MG63 (cell line): ENCODE data around the gene OR12D3. TPM values are rescaled to one million over a fixed set of nuclear protein-coding genes. Genes with fewer than 3 reads are reported as not detected.

Experiments
- total RNA-seq: library from RNA; depleted of rRNA; stranded (reverse); fragments of >200 nt; shearing (Covaris generic); gene quantifications from 2 replicates; pipeline ENCODE4 v1.2.3, GENCODE V29; 2014; ENCODE audit warnings: low replicate concordance; rRNA removed

Gene OR12D3
- total RNA-seq, 1 experiment from 2014 or later = not detected

Other genes starting within 250 kb of the OR12D3 start
- not detected in 2 replicates for gene OR2J2, start 204.4 kb downstream of the OR12D3 start, total RNA-seq
- gene OR14J1, start 73.6 kb downstream of the OR12D3 start, total RNA-seq = not detected in 2 replicates
- gene OR5V1, start 6.4 kb downstream of the OR12D3 start, total RNA-seq = not detected in 2 replicates
- gene OR12D2, start 20.3 kb upstream of the OR12D3 start, total RNA-seq = not detected in 2 replicates
- gene OR12D1, start 39.6 kb upstream of the OR12D3 start, total RNA-seq = not detected in 2 replicates
- not detected in 2 replicates for gene OR10C1, start 64.0 kb upstream of the OR12D3 start, total RNA-seq
- not detected in 2 replicates for gene OR11A1, start 81.8 kb upstream of the OR12D3 start, total RNA-seq
- gene OR2H1, start 81.9 kb upstream of the OR12D3 start, total RNA-seq = not detected in 2 replicates
- not detected in 2 replicates for gene MAS1L, start 112.7 kb upstream of the OR12D3 start, total RNA-seq
- not detected in 2 replicates for gene UBD, start 184.4 kb upstream of the OR12D3 start, total RNA-seq
- gene OR2H2, start 209.8 kb upstream of the OR12D3 start, total RNA-seq = not detected in 2 replicates